Right cardiac atrium (tissue), 5 donors: Measurements from ENCODE around the gene TMEM106C. TPM values are rescaled to one million over a fixed set of nuclear protein-coding genes. Genes with fewer than 3 reads are reported as not detected.

Experiments used
- ATAC-seq, 2 donors: fragments of 200-7000 bp; cut with Tn5 transposase; one replicate each; pipeline versions ENCODE4 v1.8.0 to v1.9.1; 2020; ENCODE audit warnings: moderate library complexity in 2 of 2, mild to moderate bottlenecking in 1 of 2
- DNase-seq, 3 donors: peaks; one replicate each; pipeline ENCODE4 v3.0.0-alpha.2; 2020
- H3K27ac ChIP-seq: one replicate; pipeline ENCODE4 v1.5.1; 2013; ENCODE audit warnings: mild to moderate bottlenecking, low read length, control low read depth, moderate library complexity
- H3K27me3 ChIP-seq: one replicate; pipeline ENCODE4 v1.6.1; 2013; ENCODE audit not compliant: control insufficient read depth, insufficient read depth
- H3K4me1 ChIP-seq: one replicate; pipeline ENCODE4 v1.6.1; 2013; ENCODE audit warnings: low read length; ENCODE audit not compliant: control insufficient read depth, insufficient read depth
- H3K4me3 ChIP-seq: one replicate; pipeline ENCODE4 v1.5.1; 2013; ENCODE audit warnings: low read length, control low read depth
- H3K9me3 ChIP-seq: one replicate; pipeline ENCODE4 v1.6.1; 2013; ENCODE audit warnings: low read length; ENCODE audit not compliant: control insufficient read depth
- WGBS: extraction: QIAGEN DNeasy Blood & Tissue Kit; methylation state at CpG from one replicate; pipeline ENCODE4 v1.1.7; 2013; 5-methylcytosine and 5-hydroxymethylcytosine counted together
- intact Hi-C, 4 donors: fragments of 100-400 bp; cut with DNase I; formaldehyde crosslinking; loops; one replicate each; pipeline versions ENCODE4 v1.11.0 to v1.14.0; 2022 to 2023
- polyA plus RNA-seq: library from polyadenylated mRNA; stranded (reverse); fragments of 200-250 nt; gene quantifications from one replicate; pipeline ENCODE4 v1.2.3, GENCODE V29; 2013
- total RNA-seq, 4 donors: library from RNA; stranded (reverse); fragmentation: NEBNext Ultra II Directional; extraction: Animal tissue kit (Norgen Biotek cat#: 25700); gene quantifications; one replicate each; pipeline ENCODE4 v1.2.1, GENCODE V29; 2021
- donor health status: healthy with polysubstance abuse.
- donor health status: DM: no; HTN: yes; CAD: no.
- donor health status: DM: no; HTN: no; CAD: no.
- donor health status: DM: no; HTN: yes; CAD: no; lungs with severe emphysema.
- donor health status: DM: yes; HTN: yes; CAD: no.

Gene TMEM106C
- total and polyA plus RNA-seq, 5 donors: 67.8 to 85.7 (median 73.0) TPM

DNA sequence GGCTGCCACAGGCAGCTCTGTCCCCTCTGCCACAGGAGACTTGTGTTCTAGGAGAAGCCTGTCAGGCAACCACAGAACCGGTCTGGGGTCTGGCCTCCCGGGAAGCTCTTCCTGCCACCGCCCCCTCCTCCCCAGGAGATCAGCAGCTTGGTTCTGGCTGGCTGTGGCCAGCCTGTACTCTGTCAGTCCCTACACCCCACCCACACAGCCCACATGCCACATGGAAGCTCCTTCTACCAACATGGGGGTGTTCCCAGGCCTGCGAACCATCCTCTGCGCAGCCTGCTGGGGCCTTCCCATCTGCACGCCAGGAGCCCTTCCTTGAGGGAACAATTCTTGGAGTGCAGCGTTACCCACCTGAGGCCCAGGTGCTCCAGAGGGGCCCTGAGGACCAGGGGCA, 16.8 kb downstream of the TMEM106C start:
- Histone ChIP-seq H3K9me3 (no peaks in the 10 kb centered on the region), H3K27ac (no peak overlapping the region), H3K4me3 (no peak overlapping the region), H3K27me3 (no peaks in the 10 kb centered on the region), H3K4me1 (no peaks in the 10 kb centered on the region)
- 84% methylated on average over 7 of the region's 7 CpGs for WGBS
- DNase-seq (no peak), ATAC-seq (no peak)
- intact Hi-C loops: no loop called here

GRCh38 chr12:47980779-47981495, 17.5 kb downstream of the TMEM106C start:
- intact Hi-C loops: no loop called here
- H3K27ac ChIP-seq: no peak overlapping the region
- DNase-seq (no peak), ATAC-seq (no peak)
- no peak overlapping the region for H3K4me3 ChIP-seq
- H3K27me3 ChIP-seq: no peaks in the 10 kb centered on the region
- WGBS: 76% methylated on average over 17 of the region's 17 CpGs
- no peaks in the 10 kb centered on the region for H3K4me1 ChIP-seq
- no peaks in the 10 kb centered on the region for H3K9me3 ChIP-seq

- intact Hi-C loops: no loop called here
- Histone ChIP-seq H3K9me3 (no peaks in the 10 kb centered on the region), H3K27me3 (no peaks in the 10 kb centered on the region), H3K4me1 (no peaks in the 10 kb centered on the region), H3K4me3 (no peak overlapping the region), H3K27ac (no peak overlapping the region)
- ATAC-seq (no peak), DNase-seq (no peak)
- WGBS: 65% methylated on average over 20 of the region's 20 CpGs
These were observed 18.3 kb downstream of the TMEM106C start for GRCh38 chr12:47981496-47982260.

DNA sequence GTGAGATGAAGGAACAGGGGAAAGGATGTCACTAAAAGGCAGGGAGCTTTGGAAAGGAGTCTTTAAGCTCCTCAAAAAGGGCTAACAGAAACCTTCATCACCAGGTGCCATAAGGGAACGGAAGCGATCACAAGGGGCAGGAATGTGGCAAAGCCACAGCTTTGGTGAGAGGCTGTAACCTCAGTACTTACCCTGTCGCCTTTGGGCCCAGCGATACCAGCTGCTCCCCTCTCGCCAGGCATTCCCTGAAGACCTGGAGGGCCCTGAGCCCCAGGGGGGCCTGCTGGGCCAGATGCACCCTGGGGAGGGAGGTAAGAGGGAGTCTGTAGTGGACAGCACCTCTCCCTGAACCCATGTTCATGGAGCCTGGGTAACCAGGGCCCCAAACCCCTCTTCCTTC, 18.9 kb downstream of the TMEM106C start:
- ATAC-seq (no peak), DNase-seq (no peak)
- Histone ChIP-seq H3K9me3 (no peaks in the 10 kb centered on the region), H3K4me3 (no peak overlapping the region), H3K4me1 (no peaks in the 10 kb centered on the region), H3K27ac (no peak overlapping the region), H3K27me3 (no peaks in the 10 kb centered on the region)
- intact Hi-C loops: no loop called here
- 78% methylated on average over 5 of the region's 5 CpGs for WGBS

DNA sequence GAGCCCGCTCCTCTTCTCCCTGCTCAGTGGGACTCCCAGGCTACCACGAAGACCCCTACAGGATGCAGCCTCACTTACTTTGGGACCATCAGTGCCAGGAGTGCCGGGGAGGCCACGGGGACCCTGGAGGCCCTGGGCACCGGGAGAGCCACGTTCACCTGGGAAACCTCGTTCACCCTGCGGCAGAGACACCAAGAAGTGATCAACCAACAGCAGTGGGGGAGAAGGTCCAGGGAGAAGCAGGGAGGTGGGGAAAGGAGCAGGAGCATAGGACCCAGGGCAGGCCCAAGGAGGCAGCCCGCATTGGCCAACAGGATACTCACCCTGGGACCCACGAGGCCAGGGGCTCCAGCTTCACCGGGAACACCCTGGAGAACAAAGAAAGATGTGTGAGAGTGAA, 19.4 kb downstream of the TMEM106C start:
- Histone ChIP-seq H3K4me1 (peaks cover 1% of the 10 kb centered on the region), H3K4me3 (no peak overlapping the region), H3K27ac (no peak overlapping the region), H3K9me3 (no peaks in the 10 kb centered on the region), H3K27me3 (no peaks in the 10 kb centered on the region)
- intact Hi-C loops: no loop called here
- DNase-seq (no peak), ATAC-seq (no peak)
- 86% methylated on average over 11 of the region's 11 CpGs for WGBS

DNA sequence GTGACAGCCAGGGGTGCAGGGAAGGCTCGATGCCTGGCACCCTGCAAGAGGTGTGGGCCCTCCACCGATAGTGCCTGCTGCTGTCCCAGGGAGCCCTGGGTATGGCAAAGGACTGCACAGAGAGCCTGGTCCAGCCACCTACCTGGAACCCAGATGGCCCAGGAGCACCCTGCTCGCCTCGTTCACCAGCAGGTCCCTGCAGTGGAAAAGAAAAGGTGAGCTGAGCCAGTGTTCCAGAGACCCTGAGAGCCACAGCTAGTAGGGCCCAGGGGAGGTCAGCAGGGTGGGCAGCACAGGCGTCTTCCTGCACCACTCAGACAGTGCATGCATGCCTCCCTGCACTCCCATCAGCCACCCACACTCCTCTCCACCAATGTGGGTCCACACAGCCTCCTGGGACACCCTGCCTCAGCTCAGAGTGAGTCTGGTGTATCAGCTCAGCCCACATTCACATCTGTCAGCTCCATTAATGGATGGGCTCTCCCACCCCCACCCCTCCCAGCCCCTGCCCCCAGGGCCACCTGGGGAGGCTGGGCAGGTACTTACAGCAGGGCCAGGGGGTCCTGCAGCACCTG, 20.2 kb downstream of the TMEM106C start:
- H3K27ac ChIP-seq: no peak overlapping the region
- intact Hi-C loops: no loop called here
- H3K4me1 ChIP-seq: peaks cover 3% of the 10 kb centered on the region
- H3K9me3 ChIP-seq: no peaks in the 10 kb centered on the region
- WGBS: 84% methylated on average over 5 of the region's 5 CpGs
- ATAC-seq: no peak
- no peaks in the 10 kb centered on the region for H3K27me3 ChIP-seq
- H3K4me3 ChIP-seq: no peak overlapping the region
- DNase-seq: no peak

DNA sequence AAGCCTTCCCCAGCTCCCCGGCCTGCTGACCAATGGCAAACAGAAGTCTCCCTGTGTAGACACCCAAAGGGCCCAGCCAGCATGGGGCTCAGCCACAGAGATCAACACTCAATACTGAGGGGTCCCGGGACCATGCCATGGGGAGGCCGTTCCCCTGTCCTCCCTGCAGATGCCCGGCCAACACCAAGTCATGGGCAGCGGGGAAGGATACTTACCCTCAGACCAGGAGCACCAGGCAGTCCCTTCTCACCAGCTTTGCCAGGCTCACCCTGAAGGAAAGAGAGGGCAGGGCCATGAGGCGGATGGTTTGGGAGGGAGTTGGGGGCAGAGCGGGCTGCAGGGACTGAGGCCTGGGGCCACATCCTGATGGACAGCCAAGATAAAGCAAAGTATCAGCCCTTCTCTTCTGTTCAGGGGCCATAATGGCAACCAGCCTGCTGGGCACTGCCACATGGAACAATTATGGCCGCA, 21.0 kb downstream of the TMEM106C start:
- Histone ChIP-seq H3K9me3 (no peaks in the 10 kb centered on the region), H3K27ac (no peak overlapping the region), H3K4me1 (peaks cover 3% of the 10 kb centered on the region), H3K4me3 (no peak overlapping the region), H3K27me3 (no peaks in the 10 kb centered on the region)
- DNase-seq (peak in 1 of 3 donors; percentile 15), ATAC-seq (no peak)
- 97% methylated on average over 8 of the region's 8 CpGs for WGBS
- intact Hi-C loops: no loop called here

DNA sequence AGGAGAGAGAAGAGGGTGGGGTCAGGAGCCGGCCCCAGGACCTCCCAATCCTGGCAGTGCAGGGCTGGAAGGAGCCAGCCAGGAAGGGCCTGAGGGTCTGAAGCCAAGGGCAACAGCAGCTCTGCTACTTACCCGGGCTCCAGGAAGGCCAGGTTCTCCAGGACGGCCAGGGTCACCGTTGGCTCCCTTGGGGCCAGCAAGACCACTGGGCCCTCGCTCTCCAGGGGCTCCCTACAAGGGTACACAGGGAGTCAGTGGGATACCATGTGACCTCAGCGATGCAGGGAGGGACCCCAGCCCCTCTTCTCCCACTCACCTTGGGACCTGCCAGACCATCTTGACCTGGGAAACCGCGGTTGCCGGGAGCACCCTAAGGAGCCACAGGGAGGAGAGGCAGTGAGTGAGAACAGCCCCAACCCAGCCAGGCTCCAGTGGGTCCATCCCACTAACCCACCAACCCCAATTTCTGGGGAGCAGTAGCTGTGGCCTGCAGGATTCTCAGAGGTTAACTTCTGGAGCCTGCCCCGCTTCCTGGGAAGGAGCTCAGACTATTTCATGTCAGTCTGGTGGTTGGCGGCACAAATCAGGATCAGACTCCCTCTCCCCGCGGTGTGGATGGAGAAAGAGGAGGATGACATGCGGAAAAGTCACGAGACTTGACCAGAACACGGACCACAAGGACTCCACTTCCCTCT, 22.3 kb downstream of the TMEM106C start:
- peak in 1 of 3 donors; percentile 25 for DNase-seq
- no peak for ATAC-seq
- Histone ChIP-seq H3K27me3 (no peaks in the 10 kb centered on the region), H3K27ac (no peak overlapping the region), H3K9me3 (no peaks in the 10 kb centered on the region), H3K4me1 (peaks cover 3% of the 10 kb centered on the region), H3K4me3 (no peak overlapping the region)
- intact Hi-C loops: no loop called here
- WGBS: 89% methylated on average over 16 of the region's 16 CpGs

DNA sequence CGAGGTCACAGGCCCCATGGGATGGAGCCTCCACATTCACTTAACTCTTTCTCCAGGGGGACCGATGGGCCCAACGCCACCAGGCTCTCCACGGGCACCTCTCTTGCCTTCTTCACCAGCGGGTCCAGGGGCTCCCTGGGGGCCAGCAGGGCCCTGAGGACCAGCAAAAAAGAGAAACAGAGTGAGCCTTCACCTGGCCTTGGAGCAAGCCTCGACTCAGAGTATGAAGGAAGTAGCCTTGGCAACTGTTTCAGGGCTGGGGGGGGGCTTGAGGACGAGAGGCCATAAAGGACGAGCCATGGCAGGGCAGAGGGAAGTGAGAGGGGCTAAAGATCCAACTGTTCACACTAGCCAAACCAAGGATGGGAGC, 22.9 kb downstream of the TMEM106C start:
- intact Hi-C loops: no loop called here
- DNase-seq (no peak), ATAC-seq (no peak)
- no peak overlapping the region for H3K4me3 ChIP-seq
- 83% methylated on average over 8 of the region's 8 CpGs for WGBS
- peaks cover 6% of the 10 kb centered on the region for H3K4me1 ChIP-seq
- H3K27ac ChIP-seq: no peak overlapping the region
- no peaks in the 10 kb centered on the region for H3K27me3 ChIP-seq
- H3K9me3 ChIP-seq: no peaks in the 10 kb centered on the region

GRCh38 chr12:47986832-47987231, 23.4 kb downstream of the TMEM106C start:
- intact Hi-C loops: no loop called here
- no peak overlapping the region for H3K4me3 ChIP-seq

More at GRCh38 chr12:47986832-47987231, 23.4 kb downstream of the TMEM106C start:
- Histone ChIP-seq H3K27me3 (no peaks in the 10 kb centered on the region), H3K9me3 (no peaks in the 10 kb centered on the region), H3K4me1 (peaks cover 8% of the 10 kb centered on the region), H3K27ac (no peak overlapping the region)
- DNase-seq (peak in 1 of 3 donors; percentile 14), ATAC-seq (no peak)
- 98% methylated on average over 5 of the region's 5 CpGs for WGBS
